ENCODE measurements around the gene PI4KA. TPM values are rescaled to one million over a fixed set of nuclear protein-coding genes. Genes with fewer than 3 reads are reported as not detected.
"Not testable (repeated sequence)": the region's sequence is repeated elsewhere in the genome, so short reads cannot be mapped to it uniquely, and the experiment has no call there.

PI4KA gene
- total RNA-seq, 5 donors from 2014 or later (not counting 1 experiment from before 2014, with no cell fraction given), result 135 to 187 (median 143) TPM

DNA sequence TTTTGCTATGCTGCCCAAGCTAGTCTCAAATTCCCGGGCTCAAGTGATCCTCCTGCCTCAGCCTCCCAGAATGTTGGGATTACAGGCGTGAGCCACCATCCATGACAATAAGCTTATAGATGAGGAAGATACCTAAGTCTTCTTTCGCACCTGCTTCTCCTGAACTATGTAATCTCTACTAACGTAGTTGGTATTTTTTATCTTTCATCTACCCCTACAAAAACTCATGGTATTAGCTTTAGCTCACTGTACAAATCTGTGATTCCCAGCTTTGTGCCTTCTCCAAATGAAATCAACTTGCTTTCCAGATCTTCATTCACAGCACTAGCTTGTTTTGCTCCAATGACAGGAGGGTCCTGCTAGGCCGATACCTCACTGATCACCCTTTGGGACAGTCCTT lies 36.4 kb downstream of the PI4KA start:
- Histone ChIP-seq H3K36me3 (ENCODE audit: control insufficient read depth in 2 of 2, extremely low read depth in 1 of 2, insufficient read depth in 1 of 2, low read length in 1 of 2) (peaks cover under 1 to 61% of the 10 kb centered on the region in 2 donors), H3K9me3 (no peaks in the 10 kb centered on the region), H3K4me1 (ENCODE audit: control insufficient read depth in 1 of 2, extremely low read depth in 1 of 2, insufficient read depth in 2 of 2, low read length in 2 of 2) (no peaks in the 10 kb centered on the region), H3K4me3 (ENCODE audit: control insufficient read depth in 1 of 2, extremely low read depth in 1 of 2, low read length in 1 of 2) (no peak overlapping the region), H3K27ac (ENCODE audit: low read length) (no peak overlapping the region), H3K27me3 (replicated peaks in 1 of 2; ENCODE audit: control insufficient read depth in 2 of 2, extremely low read depth in 1 of 2, insufficient read depth in 2 of 2, low read length in 1 of 2) (no peaks in the 10 kb centered on the region)
- Mint-ChIP-seq H3K4me1 (no peaks in the 10 kb centered on the region), H3K4me3 (no peak overlapping the region), H3K36me3 (peaks cover 32% of the 10 kb centered on the region), H3K27me3 (no peaks in the 10 kb centered on the region), H3K27ac (no peak overlapping the region), H3K9me3 (no peaks in the 10 kb centered on the region)
- ATAC-seq (replicated peaks in 1 of 4) (no peak), DNase-seq (no peak)
- WGBS (ENCODE audit: insufficient coverage), result 92% methylated on average over 2 of the region's 5 CpGs
- ChIA-PET CTCF (no interaction called here), POLR2A (no interaction called here)

DNA sequence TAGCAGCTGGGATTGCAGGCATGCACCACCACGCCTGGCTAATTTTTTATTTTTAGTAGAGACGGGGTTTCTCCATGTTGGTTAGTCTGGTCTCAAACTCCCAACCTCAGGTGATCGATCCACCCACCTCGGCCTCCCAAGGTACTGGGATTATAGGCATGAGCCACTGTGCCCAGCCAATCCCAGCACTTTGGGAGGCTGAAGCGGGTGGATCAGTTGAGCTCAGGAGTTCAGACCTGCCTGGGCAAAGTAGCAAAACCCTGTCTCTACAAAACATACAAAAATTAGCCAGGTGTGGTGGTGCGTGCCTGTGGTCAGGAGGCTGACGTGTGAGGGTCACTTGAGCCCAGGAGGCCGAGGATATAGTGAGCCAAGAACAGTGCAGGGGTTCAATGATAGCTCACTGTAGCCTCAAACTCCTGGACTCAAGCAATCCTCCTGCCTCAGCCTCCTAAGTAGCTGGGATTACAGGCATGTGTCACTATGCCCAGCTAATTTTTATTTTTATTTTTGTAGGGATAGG lies 36.8 kb downstream of the PI4KA start:
- H3K4me3 Mint-ChIP-seq; H3K4me1 ChIP-seq (ENCODE audit: control insufficient read depth in 1 of 2, extremely low read depth in 1 of 2, insufficient read depth in 2 of 2, low read length in 2 of 2); DNase-seq; H3K27ac ChIP-seq (ENCODE audit: low read length); H3K4me3 ChIP-seq (ENCODE audit: control insufficient read depth in 1 of 2, extremely low read depth in 1 of 2, low read length in 1 of 2); H3K27me3 ChIP-seq (replicated peaks in 1 of 2; ENCODE audit: control insufficient read depth in 2 of 2, extremely low read depth in 1 of 2, insufficient read depth in 2 of 2, low read length in 1 of 2); H3K27me3 Mint-ChIP-seq; ATAC-seq (replicated peaks in 1 of 4); H3K4me1 Mint-ChIP-seq; H3K9me3 Mint-ChIP-seq; CTCF ChIA-PET; H3K27ac Mint-ChIP-seq; H3K9me3 ChIP-seq: not testable (repeated sequence)
- 98% methylated on average over 6 of the region's 8 CpGs for WGBS (ENCODE audit: insufficient coverage)
- POLR2A ChIA-PET, result interaction anchor here in 1 of 2 donors (0.6 kb wide), 1 partner anchor 9 kb away, joined by 3 read pairs; no protein-coding TSS in a partner anchor
- H3K36me3 Mint-ChIP-seq, result peaks cover 32% of the 10 kb centered on the region
- H3K36me3 ChIP-seq (ENCODE audit: control insufficient read depth in 2 of 2, extremely low read depth in 1 of 2, insufficient read depth in 1 of 2, low read length in 1 of 2), result peaks cover 3 to 63% of the 10 kb centered on the region in 2 donors

DNA sequence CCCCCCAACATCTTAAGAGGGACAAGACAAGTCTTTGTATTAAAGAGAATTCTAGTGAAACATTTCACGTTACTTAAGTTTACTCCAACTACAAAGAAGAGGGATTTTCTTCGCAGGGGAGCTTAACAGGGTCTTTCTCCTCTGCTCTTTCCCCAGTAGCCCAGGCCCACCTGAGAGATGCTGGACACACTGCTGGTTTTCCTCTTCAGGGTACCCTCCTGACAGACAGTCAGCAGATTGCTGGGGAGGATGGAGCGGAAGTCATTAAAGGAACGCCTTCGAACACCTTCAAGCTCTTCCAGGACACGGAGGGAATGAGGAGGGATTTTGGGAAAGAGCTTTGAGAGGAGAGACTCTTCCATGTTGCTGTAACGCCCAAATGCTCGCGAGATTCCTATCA lies 39.1 kb downstream of the PI4KA start:
- peaks cover 37% of the 10 kb centered on the region for H3K36me3 Mint-ChIP-seq
- DNase-seq, result no peak
- H3K9me3 Mint-ChIP-seq, result no peaks in the 10 kb centered on the region
- no peak for ATAC-seq (replicated peaks in 1 of 4)
- CTCF ChIA-PET, result no interaction called here
- Histone ChIP-seq H3K27ac (ENCODE audit: low read length) (no peak overlapping the region), H3K4me3 (ENCODE audit: control insufficient read depth in 1 of 2, extremely low read depth in 1 of 2, low read length in 1 of 2) (no peak overlapping the region), H3K4me1 (ENCODE audit: control insufficient read depth in 1 of 2, extremely low read depth in 1 of 2, insufficient read depth in 2 of 2, low read length in 2 of 2) (no peaks in the 10 kb centered on the region), H3K27me3 (replicated peaks in 1 of 2; ENCODE audit: control insufficient read depth in 2 of 2, extremely low read depth in 1 of 2, insufficient read depth in 2 of 2, low read length in 1 of 2) (no peaks in the 10 kb centered on the region), H3K9me3 (no peaks in the 10 kb centered on the region), H3K36me3 (ENCODE audit: control insufficient read depth in 2 of 2, extremely low read depth in 1 of 2, insufficient read depth in 1 of 2, low read length in 1 of 2) (peaks cover 8 to 66% of the 10 kb centered on the region in 2 donors)
- no CpG with 5 or more reads among the region's 9 CpGs for WGBS (ENCODE audit: insufficient coverage)
- no peak overlapping the region for H3K27ac Mint-ChIP-seq
- H3K4me3 Mint-ChIP-seq, result no peak overlapping the region
- no peaks in the 10 kb centered on the region for H3K4me1 Mint-ChIP-seq
- POLR2A ChIA-PET, result no interaction called here
- H3K27me3 Mint-ChIP-seq, result no peaks in the 10 kb centered on the region

DNA sequence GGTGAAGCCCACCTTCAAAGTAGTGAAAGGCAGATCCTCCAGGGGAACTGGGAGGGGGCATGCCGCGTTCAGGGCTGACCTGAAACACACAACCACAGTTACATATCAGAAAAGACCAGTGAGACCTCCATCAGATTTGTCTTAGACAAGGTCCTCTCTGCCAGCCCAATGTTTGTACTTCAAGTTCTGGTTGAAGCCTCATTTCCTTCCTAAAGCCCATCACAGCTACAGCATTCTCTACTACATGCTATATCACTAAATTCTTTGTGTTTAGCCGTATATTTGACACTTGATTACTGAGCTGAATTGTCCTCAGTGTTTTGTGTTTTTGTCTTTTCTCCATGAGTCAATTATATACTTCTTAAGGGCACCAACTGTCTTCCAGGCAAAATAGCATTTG lies 40.1 kb downstream of the PI4KA start:
- Histone ChIP-seq H3K27me3 (replicated peaks in 1 of 2; ENCODE audit: control insufficient read depth in 2 of 2, extremely low read depth in 1 of 2, insufficient read depth in 2 of 2, low read length in 1 of 2) (no peaks in the 10 kb centered on the region), H3K27ac (ENCODE audit: low read length) (no peak overlapping the region), H3K4me1 (ENCODE audit: control insufficient read depth in 1 of 2, extremely low read depth in 1 of 2, insufficient read depth in 2 of 2, low read length in 2 of 2) (no peaks in the 10 kb centered on the region), H3K36me3 (ENCODE audit: control insufficient read depth in 2 of 2, extremely low read depth in 1 of 2, insufficient read depth in 1 of 2, low read length in 1 of 2) (peaks cover 8 to 63% of the 10 kb centered on the region in 2 donors), H3K4me3 (ENCODE audit: control insufficient read depth in 1 of 2, extremely low read depth in 1 of 2, low read length in 1 of 2) (no peak overlapping the region), H3K9me3 (no peaks in the 10 kb centered on the region)
- WGBS (ENCODE audit: insufficient coverage), result 100% methylated on average over 2 of the region's 3 CpGs
- no peaks in the 10 kb centered on the region for H3K27me3 Mint-ChIP-seq
- no peak for DNase-seq
- POLR2A ChIA-PET, result no interaction called here
- ATAC-seq (replicated peaks in 1 of 4), result no peak
- H3K4me1 Mint-ChIP-seq, result no peaks in the 10 kb centered on the region
- no peaks in the 10 kb centered on the region for H3K9me3 Mint-ChIP-seq
- CTCF ChIA-PET, result no interaction called here
- H3K4me3 Mint-ChIP-seq, result no peak overlapping the region
- H3K27ac Mint-ChIP-seq, result peak overlapping the region in 1 of 2 donors; percentile 42
- H3K36me3 Mint-ChIP-seq, result peaks cover 42% of the 10 kb centered on the region

GRCh38 chr22:20816559-20816958 lies 42.1 kb downstream of the PI4KA start:
- Histone ChIP-seq H3K4me3 (ENCODE audit: control insufficient read depth in 1 of 2, extremely low read depth in 1 of 2, low read length in 1 of 2) (no peak overlapping the region), H3K36me3 (ENCODE audit: control insufficient read depth in 2 of 2, extremely low read depth in 1 of 2, insufficient read depth in 1 of 2, low read length in 1 of 2) (peaks cover 11 to 74% of the 10 kb centered on the region in 2 donors), H3K4me1 (ENCODE audit: control insufficient read depth in 1 of 2, extremely low read depth in 1 of 2, insufficient read depth in 2 of 2, low read length in 2 of 2) (no peaks in the 10 kb centered on the region), H3K27me3 (replicated peaks in 1 of 2; ENCODE audit: control insufficient read depth in 2 of 2, extremely low read depth in 1 of 2, insufficient read depth in 2 of 2, low read length in 1 of 2) (no peaks in the 10 kb centered on the region), H3K9me3 (no peaks in the 10 kb centered on the region), H3K27ac (ENCODE audit: low read length) (no peak overlapping the region)
- ATAC-seq (replicated peaks in 1 of 4) (no peak), DNase-seq (no peak)
- no peak overlapping the region for H3K27ac Mint-ChIP-seq
- H3K27me3 Mint-ChIP-seq, result no peaks in the 10 kb centered on the region
- POLR2A ChIA-PET, result no interaction called here
- peaks cover 51% of the 10 kb centered on the region for H3K36me3 Mint-ChIP-seq
- H3K4me1 Mint-ChIP-seq, result no peaks in the 10 kb centered on the region
- no peaks in the 10 kb centered on the region for H3K9me3 Mint-ChIP-seq
- no peak overlapping the region for H3K4me3 Mint-ChIP-seq
- CTCF ChIA-PET, result no interaction called here
- 93% methylated on average over 3 of the region's 6 CpGs for WGBS (ENCODE audit: insufficient coverage)

GRCh38 chr22:20815477-20816050 lies 43.0 kb downstream of the PI4KA start:
- Histone ChIP-seq H3K36me3 (ENCODE audit: control insufficient read depth in 2 of 2, extremely low read depth in 1 of 2, insufficient read depth in 1 of 2, low read length in 1 of 2) (peaks cover 11 to 79% of the 10 kb centered on the region in 2 donors), H3K4me3 (ENCODE audit: control insufficient read depth in 1 of 2, extremely low read depth in 1 of 2, low read length in 1 of 2) (no peak overlapping the region), H3K9me3 (no peaks in the 10 kb centered on the region), H3K27ac (ENCODE audit: low read length) (no peak overlapping the region), H3K27me3 (replicated peaks in 1 of 2; ENCODE audit: control insufficient read depth in 2 of 2, extremely low read depth in 1 of 2, insufficient read depth in 2 of 2, low read length in 1 of 2) (no peaks in the 10 kb centered on the region), H3K4me1 (ENCODE audit: control insufficient read depth in 1 of 2, extremely low read depth in 1 of 2, insufficient read depth in 2 of 2, low read length in 2 of 2) (peaks cover 3 to 5% of the 10 kb centered on the region in 2 experiments)
- no peak for DNase-seq
- Mint-ChIP-seq H3K9me3 (no peaks in the 10 kb centered on the region), H3K4me1 (peaks cover 8 to 9% (median 8%) of the 10 kb centered on the region in 3 donors), H3K36me3 (peaks cover 59% of the 10 kb centered on the region), H3K27me3 (no peaks in the 10 kb centered on the region), H3K27ac (no peak overlapping the region), H3K4me3 (no peak overlapping the region)
- no peak for ATAC-seq (replicated peaks in 1 of 4)
- ChIA-PET POLR2A (no interaction called here), CTCF (interaction anchor here in 1 of 2 donors (0.7 kb wide), 1 partner anchor 643 kb away, joined by 3 read pairs; no protein-coding TSS in a partner anchor)
- 98% methylated on average over 7 of the region's 9 CpGs for WGBS (ENCODE audit: insufficient coverage)
